C4-2B (cell line): ENCODE measurements around the gene CSE1L.

Source experiments
- CTCF ChIP-seq: fragments of 450-650 bp; conservative IDR thresholded peaks from 2 replicates; pipeline ENCODE4 v1.5.1; 2017; ENCODE audit warnings: mild to moderate bottlenecking
- ZFX ChIP-seq: fragments of 450-650 bp; IDR thresholded peaks from 2 replicates; pipeline ENCODE4 v1.6.1; 2017

GRCh38 chr20:48999890-49000870 is 45.9 kb upstream of the CSE1L start:
- TF ChIP-seq CTCF (no peak), ZFX (no peak)
